ENCODE results near the gene TENM3. TPM values are rescaled to one million over a fixed set of nuclear protein-coding genes. Genes with fewer than 3 reads are reported as not detected.

TENM3 gene
- total RNA-seq, 4 donors from 2014 or later = 0.64 to 5.5 (median 2.1) TPM

DNA sequence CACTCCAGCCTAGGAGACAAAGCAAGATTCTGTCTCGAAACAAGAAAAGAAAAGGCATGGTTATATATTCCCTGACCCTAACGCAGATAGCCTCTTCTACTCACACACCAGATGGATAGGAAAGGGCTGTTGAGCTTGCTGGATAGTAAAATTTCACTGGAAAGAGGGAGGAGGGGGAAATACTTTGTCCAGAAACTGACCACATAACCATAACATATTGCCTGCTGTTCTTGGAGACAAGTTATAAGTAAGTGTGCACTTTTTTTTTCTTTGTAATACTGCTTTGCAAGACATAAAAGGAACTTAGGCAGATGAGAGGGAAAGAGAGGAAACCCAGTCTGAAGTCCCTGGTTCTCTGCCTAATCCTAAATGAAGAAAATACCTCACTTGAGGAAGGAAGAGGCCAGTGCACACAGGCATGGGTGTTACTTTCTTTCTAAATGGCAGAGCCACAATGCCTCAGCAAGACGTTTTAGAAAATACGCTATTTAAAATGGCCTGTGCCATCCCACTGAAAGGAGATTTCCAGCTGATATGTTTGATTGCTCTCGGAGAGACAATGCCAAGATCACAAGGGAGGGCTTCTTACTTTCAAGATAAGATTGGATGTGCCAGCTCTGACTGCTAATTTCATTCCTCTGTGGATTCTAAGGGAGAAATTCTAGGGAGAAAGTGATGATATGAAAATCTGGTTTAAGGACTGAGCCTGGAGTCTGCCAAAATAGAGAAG is 533.3 kb downstream of the TENM3 start:
- intact Hi-C loops (cut with DNase I) = no loop called here
- Histone ChIP-seq H3K27ac (no peak overlapping the region), H3K27me3 (no peaks in the 10 kb centered on the region), H3K4me1 (no peaks in the 10 kb centered on the region), H3K9me3 (no peaks in the 10 kb centered on the region), H3K4me3 (no peak overlapping the region), H3K36me3 (no peaks in the 10 kb centered on the region)
- DNase-seq = no peak
- TF ChIP-seq CTCF (IDR thresholded peaks at IDR 0.05) = no peak
- TF ChIP-seq POLR2A (IDR thresholded peaks at IDR 0.05) = no peak
- 76 to 82% methylated on average over 5 of the region's 5 CpGs for WGBS, 2 donors

DNA sequence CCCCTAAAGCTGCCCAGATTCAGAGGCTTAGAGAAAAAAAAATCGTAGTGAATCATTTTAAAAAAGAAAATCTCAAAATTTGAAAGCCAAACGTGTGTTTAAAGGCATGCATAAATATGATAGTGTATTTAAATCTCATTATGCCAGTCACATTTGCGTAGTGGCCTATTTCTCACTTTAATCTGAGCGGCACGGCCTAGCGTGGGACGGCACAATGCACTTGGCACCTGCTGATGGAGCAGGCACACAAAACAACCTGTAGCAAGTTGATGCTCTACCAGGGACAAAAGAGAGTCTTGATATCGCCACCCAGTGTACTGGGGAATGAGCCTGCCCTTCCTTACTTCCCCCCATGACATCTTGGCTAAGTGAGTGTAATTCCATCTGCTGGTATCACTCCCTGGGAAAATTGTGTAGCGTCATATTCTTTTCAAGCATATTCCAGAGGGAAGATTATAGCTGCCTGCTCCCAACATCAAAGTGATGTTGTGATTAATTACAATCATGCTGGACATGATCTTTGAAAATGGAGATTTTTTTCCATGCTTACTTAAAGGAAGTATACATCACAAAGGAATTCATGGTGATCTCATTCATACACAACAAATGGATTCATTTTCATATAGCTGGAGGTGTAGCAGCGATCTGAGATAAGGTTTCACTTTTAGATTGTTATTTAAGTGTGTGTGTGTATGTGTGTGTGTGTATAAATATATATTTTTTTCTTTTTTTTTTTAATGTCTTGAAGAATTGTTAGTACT is 535.2 kb downstream of the TENM3 start:
- H3K36me3 ChIP-seq = no peaks in the 10 kb centered on the region
- intact Hi-C loops (cut with DNase I) = no loop called here
- no peaks in the 10 kb centered on the region for H3K9me3 ChIP-seq
- TF ChIP-seq POLR2A (IDR thresholded peaks at IDR 0.05) (no peak), CTCF (IDR thresholded peaks at IDR 0.05) (no peak)
- no peak overlapping the region for H3K4me3 ChIP-seq
- DNase-seq = no peak
- no peaks in the 10 kb centered on the region for H3K4me1 ChIP-seq
- H3K27me3 ChIP-seq = no peaks in the 10 kb centered on the region
- no peak overlapping the region for H3K27ac ChIP-seq
- 77 to 80% methylated on average over 9 to 10 of the region's 10 CpGs for WGBS, 2 donors

GRCh38 chr4:182786991-182787390 is 543.8 kb downstream of the TENM3 start:
- intact Hi-C loops (cut with DNase I) = no loop called here
- Histone ChIP-seq H3K4me3 (no peak overlapping the region), H3K36me3 (no peaks in the 10 kb centered on the region), H3K27me3 (peaks cover 0 to 4% (median 0%) of the 10 kb centered on the region in 4 donors), H3K9me3 (no peaks in the 10 kb centered on the region), H3K4me1 (no peaks in the 10 kb centered on the region), H3K27ac (no peak overlapping the region)
- TF ChIP-seq CTCF (IDR thresholded peaks at IDR 0.05) (no peak), POLR2A (IDR thresholded peaks at IDR 0.05) (no peak)
- 74 to 82% methylated on average over 3 to 6 of the region's 6 CpGs for whole genome bisulfite sequencing, 2 donors
- DNase-seq = no peak

DNA sequence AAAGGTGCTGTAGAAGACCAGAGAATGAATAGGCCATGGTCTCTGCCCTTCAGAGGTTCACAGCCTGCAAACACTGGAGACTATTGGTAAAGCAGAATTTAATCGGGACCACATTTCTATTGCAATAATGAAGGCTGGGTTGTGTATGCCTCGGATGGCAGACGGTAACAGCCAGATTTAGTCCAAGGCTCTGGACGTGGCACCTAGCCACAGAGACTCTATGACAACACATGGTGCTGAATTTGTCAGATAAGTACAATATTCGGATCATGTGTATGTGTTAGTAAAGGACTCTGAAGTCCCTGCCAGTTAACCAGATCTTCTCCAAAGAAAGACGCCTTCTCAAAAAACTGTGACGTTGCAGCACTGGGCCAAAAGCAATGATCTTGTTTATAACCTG is 545.0 kb downstream of the TENM3 start:
- H3K27ac ChIP-seq = no peak overlapping the region
- H3K4me3 ChIP-seq = no peak overlapping the region
- no peak for DNase-seq
- H3K9me3 ChIP-seq = no peaks in the 10 kb centered on the region
- no peaks in the 10 kb centered on the region for H3K4me1 ChIP-seq
- intact Hi-C loops (cut with DNase I) = no loop called here
- 71 to 85% methylated on average over 7 of the region's 7 CpGs for WGBS, 2 donors
- TF ChIP-seq CTCF (IDR thresholded peaks at IDR 0.05) = no peak
- TF ChIP-seq POLR2A (IDR thresholded peaks at IDR 0.05) = no peak
- no peaks in the 10 kb centered on the region for H3K36me3 ChIP-seq
- H3K27me3 ChIP-seq = peaks cover 0 to 4% (median 0%) of the 10 kb centered on the region in 4 donors

DNA sequence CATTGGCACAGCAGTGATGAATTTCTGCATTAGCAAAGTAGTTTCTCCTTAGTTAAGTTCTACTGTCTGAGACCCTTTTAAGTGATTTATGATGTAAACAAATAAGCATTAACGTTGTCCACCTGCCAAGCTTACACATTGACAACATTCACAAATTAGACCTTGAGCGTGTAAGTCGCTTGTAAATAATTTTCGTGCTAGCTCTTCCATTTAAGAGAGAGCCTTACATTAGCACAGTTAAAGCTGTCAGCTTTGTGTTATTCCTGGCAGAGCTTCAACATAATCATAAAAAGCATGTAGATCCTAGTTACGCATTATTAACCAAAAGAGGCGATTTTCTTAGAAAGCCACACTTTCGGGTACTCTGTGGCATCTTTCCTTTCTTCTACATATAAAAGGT is 546.3 kb downstream of the TENM3 start:
- TF ChIP-seq CTCF (IDR thresholded peaks at IDR 0.05) (no peak), POLR2A (IDR thresholded peaks at IDR 0.05) (no peak)
- Histone ChIP-seq H3K4me1 (no peaks in the 10 kb centered on the region), H3K27me3 (peaks cover 0 to 4% (median 0%) of the 10 kb centered on the region in 4 donors), H3K27ac (no peak overlapping the region), H3K9me3 (no peaks in the 10 kb centered on the region), H3K4me3 (no peak overlapping the region), H3K36me3 (no peaks in the 10 kb centered on the region)
- 77 to 78% methylated on average over 7 of the region's 7 CpGs for WGBS, 2 donors
- intact Hi-C loops (cut with DNase I) = no loop called here
- no peak for DNase-seq

Data from esophagus squamous epithelium (tissue), 5 donors.